Measurements from ENCODE around the gene ITGB5.

Gene ITGB5

GRCh38 chr3:124887177-124887931 is at the start of gene ITGB5:
ITGB5 (minus strand) TSS chr3:124887365; CDS start chr3:124887000, 365 bp downstream.
- Histone ChIP-seq H3K27ac (ENCODE audit: low read length) (no peak within 1 kb of the TSS), H3K36me3 (ENCODE audit: control insufficient read depth in 1 of 2, insufficient read depth in 2 of 2, low read length in 2 of 2) (no peaks in the 10 kb centered on the region), H3K27me3 (ENCODE audit: low read depth, low read length) (no peaks in the 10 kb centered on the region), H3K9me3 (ENCODE audit: control insufficient read depth in 1 of 2, low read length in 2 of 2) (no peaks in the 10 kb centered on the region), H3K4me3 (ENCODE audit: low read depth in 1 of 2, low read length in 2 of 2) (peak within 1 kb of the TSS; percentile 60 to 78), H3K4me1 (ENCODE audit: control insufficient read depth in 1 of 2, insufficient read depth in 2 of 2, low read length in 2 of 2) (no peaks in the 10 kb centered on the region)

GRCh38 chr3:124935794-124936542 is 48.8 kb upstream of the ITGB5 start:
- no peak overlapping the region for H3K4me3 ChIP-seq (ENCODE audit: low read depth in 1 of 2, low read length in 2 of 2)
- no peaks in the 10 kb centered on the region for H3K27me3 ChIP-seq (ENCODE audit: low read depth, low read length)
- H3K9me3 ChIP-seq (ENCODE audit: control insufficient read depth in 1 of 2, low read length in 2 of 2) = peaks cover 0 to 3% of the 10 kb centered on the region in 2 donors
- H3K4me1 ChIP-seq (ENCODE audit: control insufficient read depth in 1 of 2, insufficient read depth in 2 of 2, low read length in 2 of 2) = no peaks in the 10 kb centered on the region
- H3K36me3 ChIP-seq (ENCODE audit: control insufficient read depth in 1 of 2, insufficient read depth in 2 of 2, low read length in 2 of 2) = no peaks in the 10 kb centered on the region
- H3K27ac ChIP-seq (ENCODE audit: low read length) = no peak overlapping the region

GRCh38 chr3:124935264-124935663 is 48.1 kb upstream of the ITGB5 start:
- H3K27me3 ChIP-seq (ENCODE audit: low read depth, low read length) = no peaks in the 10 kb centered on the region
- H3K9me3 ChIP-seq (ENCODE audit: control insufficient read depth in 1 of 2, low read length in 2 of 2) = peaks cover 0 to 3% of the 10 kb centered on the region in 2 donors
- no peaks in the 10 kb centered on the region for H3K36me3 ChIP-seq (ENCODE audit: control insufficient read depth in 1 of 2, insufficient read depth in 2 of 2, low read length in 2 of 2)
- H3K4me1 ChIP-seq (ENCODE audit: control insufficient read depth in 1 of 2, insufficient read depth in 2 of 2, low read length in 2 of 2) = no peaks in the 10 kb centered on the region
- no peak overlapping the region for H3K4me3 ChIP-seq (ENCODE audit: low read depth in 1 of 2, low read length in 2 of 2)
- peak overlapping the region; percentile 80 for H3K27ac ChIP-seq (ENCODE audit: low read length)

- peaks cover 0 to 3% of the 10 kb centered on the region in 2 donors for H3K9me3 ChIP-seq (ENCODE audit: control insufficient read depth in 1 of 2, low read length in 2 of 2)
- H3K4me3 ChIP-seq (ENCODE audit: low read depth in 1 of 2, low read length in 2 of 2) = peak within 1 kb of the TSS in 1 of 2 donors; percentile 63
- no peaks in the 10 kb centered on the region for H3K27me3 ChIP-seq (ENCODE audit: low read depth, low read length)
- H3K27ac ChIP-seq (ENCODE audit: low read length) = peak within 1 kb of the TSS; percentile 80
- H3K4me1 ChIP-seq (ENCODE audit: control insufficient read depth in 1 of 2, insufficient read depth in 2 of 2, low read length in 2 of 2) = no peaks in the 10 kb centered on the region
- no peaks in the 10 kb centered on the region for H3K36me3 ChIP-seq (ENCODE audit: control insufficient read depth in 1 of 2, insufficient read depth in 2 of 2, low read length in 2 of 2)
These were observed 47.4 kb upstream of the ITGB5 start, which contains the start of gene MUC13 for GRCh38 chr3:124934577-124934976. MUC13 (minus strand) TSS chr3:124934751; CDS start chr3:124934712, 39 bp downstream.

- H3K36me3 ChIP-seq (ENCODE audit: control insufficient read depth in 1 of 2, insufficient read depth in 2 of 2, low read length in 2 of 2) = no peaks in the 10 kb centered on the region
- no peaks in the 10 kb centered on the region for H3K9me3 ChIP-seq (ENCODE audit: control insufficient read depth in 1 of 2, low read length in 2 of 2)
- H3K4me1 ChIP-seq (ENCODE audit: control insufficient read depth in 1 of 2, insufficient read depth in 2 of 2, low read length in 2 of 2) = no peaks in the 10 kb centered on the region
- H3K27ac ChIP-seq (ENCODE audit: low read length) = no peak overlapping the region
- H3K27me3 ChIP-seq (ENCODE audit: low read depth, low read length) = no peaks in the 10 kb centered on the region
- H3K4me3 ChIP-seq (ENCODE audit: low read depth in 1 of 2, low read length in 2 of 2) = no peak overlapping the region
These were observed 41.4 kb upstream of the ITGB5 start for GRCh38 chr3:124928333-124929202.

- H3K4me3 ChIP-seq (ENCODE audit: low read depth in 1 of 2, low read length in 2 of 2) = no peak overlapping the region
- H3K27me3 ChIP-seq (ENCODE audit: low read depth, low read length) = no peaks in the 10 kb centered on the region
- no peaks in the 10 kb centered on the region for H3K36me3 ChIP-seq (ENCODE audit: control insufficient read depth in 1 of 2, insufficient read depth in 2 of 2, low read length in 2 of 2)
- no peak overlapping the region for H3K27ac ChIP-seq (ENCODE audit: low read length)
- H3K9me3 ChIP-seq (ENCODE audit: control insufficient read depth in 1 of 2, low read length in 2 of 2) = no peaks in the 10 kb centered on the region
- no peaks in the 10 kb centered on the region for H3K4me1 ChIP-seq (ENCODE audit: control insufficient read depth in 1 of 2, insufficient read depth in 2 of 2, low read length in 2 of 2)
These were observed 40.4 kb upstream of the ITGB5 start for GRCh38 chr3:124927574-124928045.

- Histone ChIP-seq H3K9me3 (ENCODE audit: control insufficient read depth in 1 of 2, low read length in 2 of 2) (no peaks in the 10 kb centered on the region), H3K4me1 (ENCODE audit: control insufficient read depth in 1 of 2, insufficient read depth in 2 of 2, low read length in 2 of 2) (no peaks in the 10 kb centered on the region), H3K27ac (ENCODE audit: low read length) (peak overlapping the region; percentile 5), H3K4me3 (ENCODE audit: low read depth in 1 of 2, low read length in 2 of 2) (no peak overlapping the region), H3K36me3 (ENCODE audit: control insufficient read depth in 1 of 2, insufficient read depth in 2 of 2, low read length in 2 of 2) (no peaks in the 10 kb centered on the region), H3K27me3 (ENCODE audit: low read depth, low read length) (no peaks in the 10 kb centered on the region)
These were observed 39.4 kb upstream of the ITGB5 start for GRCh38 chr3:124926426-124927101.

- Histone ChIP-seq H3K4me3 (ENCODE audit: low read depth in 1 of 2, low read length in 2 of 2) (no peak overlapping the region), H3K4me1 (ENCODE audit: control insufficient read depth in 1 of 2, insufficient read depth in 2 of 2, low read length in 2 of 2) (no peaks in the 10 kb centered on the region), H3K27ac (ENCODE audit: low read length) (no peak overlapping the region), H3K27me3 (ENCODE audit: low read depth, low read length) (no peaks in the 10 kb centered on the region), H3K36me3 (ENCODE audit: control insufficient read depth in 1 of 2, insufficient read depth in 2 of 2, low read length in 2 of 2) (no peaks in the 10 kb centered on the region), H3K9me3 (ENCODE audit: control insufficient read depth in 1 of 2, low read length in 2 of 2) (no peaks in the 10 kb centered on the region)
These were observed 37.6 kb upstream of the ITGB5 start for GRCh38 chr3:124924741-124925140.

- no peaks in the 10 kb centered on the region for H3K27me3 ChIP-seq (ENCODE audit: low read depth, low read length)
- no peak overlapping the region for H3K27ac ChIP-seq (ENCODE audit: low read length)
- no peaks in the 10 kb centered on the region for H3K4me1 ChIP-seq (ENCODE audit: control insufficient read depth in 1 of 2, insufficient read depth in 2 of 2, low read length in 2 of 2)
- H3K9me3 ChIP-seq (ENCODE audit: control insufficient read depth in 1 of 2, low read length in 2 of 2) = no peaks in the 10 kb centered on the region
- H3K36me3 ChIP-seq (ENCODE audit: control insufficient read depth in 1 of 2, insufficient read depth in 2 of 2, low read length in 2 of 2) = no peaks in the 10 kb centered on the region
- no peak overlapping the region for H3K4me3 ChIP-seq (ENCODE audit: low read depth in 1 of 2, low read length in 2 of 2)
These were observed 36.7 kb upstream of the ITGB5 start for GRCh38 chr3:124923833-124924232.

- Histone ChIP-seq H3K4me3 (ENCODE audit: low read depth in 1 of 2, low read length in 2 of 2) (no peak overlapping the region), H3K27me3 (ENCODE audit: low read depth, low read length) (no peaks in the 10 kb centered on the region), H3K4me1 (ENCODE audit: control insufficient read depth in 1 of 2, insufficient read depth in 2 of 2, low read length in 2 of 2) (no peaks in the 10 kb centered on the region), H3K27ac (ENCODE audit: low read length) (no peak overlapping the region), H3K9me3 (ENCODE audit: control insufficient read depth in 1 of 2, low read length in 2 of 2) (no peaks in the 10 kb centered on the region), H3K36me3 (ENCODE audit: control insufficient read depth in 1 of 2, insufficient read depth in 2 of 2, low read length in 2 of 2) (no peaks in the 10 kb centered on the region)
These were observed 33.6 kb upstream of the ITGB5 start for GRCh38 chr3:124920718-124921117.
